Measurements from ENCODE around the gene MBNL1. TPM values are rescaled to one million over a fixed set of nuclear protein-coding genes. Genes with fewer than 3 reads are reported as not detected.
A peak's percentile ranks its signal among the peaks of the same experiment; 100 is the strongest.

MBNL1 gene
- total RNA-seq, 6 donors from 2014 or later: 231 to 506 (median 357) TPM

- TF ChIP-seq CTCF (IDR thresholded peaks at IDR 0.05) (no peak), POLR2A (IDR thresholded peaks at IDR 0.05) (no peak)
- Histone ChIP-seq H3K4me3 (no peak overlapping the region), H3K9me3 (no peaks in the 10 kb centered on the region), H3K4me1 (peaks cover 47 to 78% (median 53%) of the 10 kb centered on the region in 4 donors), H3K27ac (peak overlapping the region; percentile 28 to 82 (median 56)), H3K36me3 (peaks cover 0 to 4% (median 0%) of the 10 kb centered on the region in 4 donors), H3K27me3 (no peaks in the 10 kb centered on the region)
- WGBS, 2 donors: 49 to 54% methylated on average over 3 of the region's 3 CpGs
- ATAC-seq (ENCODE audit: low FRiP score in 2 of 2): no peak
- no peak for DNase-seq
Observed at GRCh38 chr3:152380043-152380442, 111.3 kb downstream of the MBNL1 start.

- H3K4me3 ChIP-seq: peak overlapping the region in 3 of 4 donors; percentile 4 to 35 (median 9)
- no peaks in the 10 kb centered on the region for H3K9me3 ChIP-seq
- DNase-seq (no peak), ATAC-seq (ENCODE audit: low FRiP score in 2 of 2) (no peak)
- WGBS, 2 donors: 45 to 63% methylated on average over 2 of the region's 2 CpGs
- H3K4me1 ChIP-seq: peaks cover 63 to 79% (median 67%) of the 10 kb centered on the region in 4 donors
- peak overlapping the region; percentile 59 to 82 (median 70) for H3K27ac ChIP-seq
- H3K36me3 ChIP-seq: peaks cover 0 to 4% (median 0%) of the 10 kb centered on the region in 4 donors
- TF ChIP-seq CTCF (IDR thresholded peaks at IDR 0.05): no peak
- no peak for TF ChIP-seq EP300 (IDR thresholded peaks at IDR 0.05)
- TF ChIP-seq POLR2AphosphoS5 (IDR thresholded peaks at IDR 0.05): no peak
- no peak for TF ChIP-seq POLR2A (IDR thresholded peaks at IDR 0.05)
- no peaks in the 10 kb centered on the region for H3K27me3 ChIP-seq
Observed at GRCh38 chr3:152381881-152382295, 113.2 kb downstream of the MBNL1 start.

GRCh38 chr3:152382312-152383135 is 113.8 kb downstream of the MBNL1 start:
- Histone ChIP-seq H3K36me3 (peaks cover 0 to 4% (median 0%) of the 10 kb centered on the region in 4 donors), H3K4me1 (peaks cover 62 to 79% (median 67%) of the 10 kb centered on the region in 4 donors), H3K27ac (peak overlapping the region; percentile 59 to 82 (median 70)), H3K27me3 (no peaks in the 10 kb centered on the region), H3K9me3 (no peaks in the 10 kb centered on the region), H3K4me3 (peak overlapping the region in 3 of 4 donors; percentile 4 to 35 (median 9))
- DNase-seq: no peak
- peak in 1 of 2 donors; percentile 45 for ATAC-seq (ENCODE audit: low FRiP score in 2 of 2)
- WGBS, 2 donors: 32 to 36% methylated on average over 9 of the region's 9 CpGs
- TF ChIP-seq POLR2A (IDR thresholded peaks at IDR 0.05) (no peak), CTCF (IDR thresholded peaks at IDR 0.05) (no peak), POLR2AphosphoS5 (IDR thresholded peaks at IDR 0.05) (no peak)

GRCh38 chr3:152383136-152383606 is 114.4 kb downstream of the MBNL1 start:
- H3K4me1 ChIP-seq: peaks cover 63 to 75% (median 70%) of the 10 kb centered on the region in 4 donors
- DNase-seq: no peak
- H3K27me3 ChIP-seq: no peaks in the 10 kb centered on the region
- no peak for ATAC-seq (ENCODE audit: low FRiP score in 2 of 2)
- H3K27ac ChIP-seq: peak overlapping the region; percentile 59 to 82 (median 70)
- 19 to 38% methylated on average over 1 of the region's 1 CpG for WGBS, 2 donors
- H3K9me3 ChIP-seq: no peaks in the 10 kb centered on the region
- peaks cover 0 to 4% (median 0%) of the 10 kb centered on the region in 4 donors for H3K36me3 ChIP-seq
- H3K4me3 ChIP-seq: peak overlapping the region in 2 of 4 donors; percentile 9 to 35
- TF ChIP-seq CTCF (IDR thresholded peaks at IDR 0.05) (no peak), POLR2AphosphoS5 (IDR thresholded peaks at IDR 0.05) (no peak), POLR2A (IDR thresholded peaks at IDR 0.05) (no peak), EP300 (IDR thresholded peaks at IDR 0.05) (no peak)

All from upper lobe of left lung (tissue), 6 donors.